HCT116 (cell line): ENCODE measurements around the gene PTPRR. TPM values are rescaled to one million over a fixed set of nuclear protein-coding genes. Genes with fewer than 3 reads are reported as not detected.

ENCODE experiments used
- ATAC-seq: fragments of 200-7000 bp; cut with Tn5 transposase; 2 replicates; pipeline ENCODE4 v1.9.1; 2020; ENCODE audit warnings: mild to moderate bottlenecking, moderate library complexity
- BruUV-seq: library from RNA; stranded (reverse); fragments of 400-500 nt; replicated peaks from 2 replicates; lab custom pipeline; 2021; lab: Mats Ljungman, UMichigan
- CTCF ChIA-PET: fragments of 300-600 bp; sonication (Branson Sonifier 250); formaldehyde crosslinking; loops from one replicate; lab custom pipeline; 2021; ENCODE audit warnings: antibody characterized with exemption; lab: Charles Lee
- POLR2A ChIA-PET: fragments of 300-600, 350-600 bp; sonication (Branson Sonifier 250); formaldehyde crosslinking; loops from one replicate; lab custom pipeline; 2021; ENCODE audit warnings: antibody characterized with exemption; lab: Charles Lee
- RAD21 ChIA-PET, 2 experiments: fragments of 300-600 bp; sonication (Branson Sonifier 250); formaldehyde crosslinking; loops; one replicate each; lab custom pipeline; 2023; ENCODE audit warnings: low total read pairs in 2 of 2; ENCODE audit not compliant: uncharacterized antibody in 2 of 2, unreplicated experiment in 2 of 2, low non-redundant PET in 1 of 2; lab: Charles Lee
- DNase-seq: peaks from one replicate; pipeline ENCODE4 v3.0.0-alpha.2; 2010; ENCODE audit warnings: low read depth, low spot score
- H2AFZ ChIP-seq: fragments of 200-600 bp; shearing (Covaris generic), sonication (generic); 2 replicates; pipeline ENCODE4 v1.6.1; 2017; ENCODE audit warnings: low read depth, mixed run types, mixed read lengths, antibody characterized with exemption, low read length; ENCODE audit not compliant: poor library complexity, severe bottlenecking
- H3K27ac ChIP-seq: 2 replicates; pipeline ENCODE4 v1.5.1; 2012; ENCODE audit warnings: low read depth, low read length
- H3K27me3 ChIP-seq: fragments of 200-600 bp; sonication (generic); 2 replicates; pipeline ENCODE4 v1.6.1; 2016; ENCODE audit warnings: mixed run types, low read length, mixed read lengths; ENCODE audit not compliant: insufficient read depth
- H3K36me3 ChIP-seq, 2 experiments: fragments of 200-500 bp in 1 of 2; fragments of 200-600 bp in 1 of 2; sonication (Bioruptor generic) in 1 of 2; sonication (generic) in 1 of 2; 2 replicates each; pipeline versions ENCODE4 v1.5.1 to v1.6.1; 2014 to 2016; ENCODE audit warnings: low read length in 2 of 2, inconsistent platforms in 1 of 2, mixed read lengths in 1 of 2, mixed run types in 1 of 2; ENCODE audit not compliant: insufficient read depth in 2 of 2, control insufficient read depth in 1 of 2
- H3K4me1 ChIP-seq, 2 experiments: fragments of 200-600 bp in 1 of 2; sonication (generic) in 1 of 2; 2 replicates each; pipeline versions ENCODE4 v1.5.1 to v1.6.1; 2012 to 2017; ENCODE audit warnings: low read length in 2 of 2, inconsistent platforms in 1 of 2, mild to moderate bottlenecking in 1 of 2, mixed read lengths in 1 of 2, mixed run types in 1 of 2, moderate library complexity in 1 of 2; ENCODE audit not compliant: insufficient read depth in 2 of 2, control insufficient read depth in 1 of 2
- H3K4me2 ChIP-seq: fragments of 200-600 bp; sonication (generic); 2 replicates; pipeline ENCODE4 v1.6.1; 2017; ENCODE audit warnings: mixed run types, low read length, mixed read lengths
- H3K4me3 ChIP-seq, 2 experiments: fragments of 200-600 bp in 1 of 2; sonication (generic) in 1 of 2; replicated peaks in 1 of 2; 2 replicates each; pipeline ENCODE4 v1.5.1; 2011 to 2016; ENCODE audit warnings: low read length in 2 of 2, control low read depth in 1 of 2, low read depth in 1 of 2, mild to moderate bottlenecking in 1 of 2, mixed read lengths in 1 of 2, mixed run types in 1 of 2
- H3K79me2 ChIP-seq: fragments of 200-600 bp; sonication (generic); 2 replicates; pipeline ENCODE4 v1.6.1; 2017; ENCODE audit warnings: mild to moderate bottlenecking, mixed run types, low read length, moderate library complexity, mixed read lengths; ENCODE audit not compliant: insufficient read depth
- H3K9ac ChIP-seq: fragments of 200-600 bp; sonication (generic); 2 replicates; pipeline ENCODE4 v1.6.1; 2016; ENCODE audit warnings: low read length, mixed read lengths
- H3K9me2 ChIP-seq: fragments of 200-600 bp; sonication (generic), shearing (Covaris generic); 2 replicates; pipeline ENCODE4 v1.6.1; 2017; ENCODE audit warnings: mixed run types, mild to moderate bottlenecking, moderate library complexity; ENCODE audit not compliant: insufficient read depth
- H3K9me3 ChIP-seq, 2 experiments: fragments of 200-500 bp in 1 of 2; fragments of 200-600 bp in 1 of 2; sonication (Bioruptor generic) in 1 of 2; sonication (generic) in 1 of 2; 2 replicates each; pipeline ENCODE4 v1.6.1; 2014 to 2017; ENCODE audit warnings: low read length in 2 of 2, mixed read lengths in 2 of 2, inconsistent platforms in 1 of 2, low read depth in 1 of 2, mild to moderate bottlenecking in 1 of 2, mixed run types in 1 of 2, moderate library complexity in 1 of 2; ENCODE audit not compliant: control insufficient read depth in 1 of 2, insufficient read depth in 1 of 2
- H4K20me1 ChIP-seq: fragments of 200-600 bp; sonication (generic), shearing (Covaris generic); 2 replicates; pipeline ENCODE4 v1.6.1; 2017; ENCODE audit warnings: mixed run types, mild to moderate bottlenecking, moderate library complexity; ENCODE audit not compliant: insufficient read depth
- CEBPB ChIP-seq: IDR thresholded peaks from 2 replicates; pipeline ENCODE4 v1.6.1; 2012; ENCODE audit warnings: low read depth
- CTCF ChIP-seq, 3 experiments: fragments of 200-600 bp in 1 of 3; sonication (generic) in 1 of 3; IDR thresholded peaks in 2 of 3; conservative IDR thresholded peaks in 1 of 3; 2 replicates each; pipeline ENCODE4 v1.5.1; 2012 to 2017; ENCODE audit warnings: low read depth in 2 of 3, low read length in 2 of 3, antibody characterized with exemption in 1 of 3, borderline replicate concordance in 1 of 3, control low read depth in 1 of 3, mild to moderate bottlenecking in 1 of 3, mixed read lengths in 1 of 3, mixed run types in 1 of 3, moderate library complexity in 1 of 3; ENCODE audit not compliant: insufficient read depth in 1 of 3
- ELF1 ChIP-seq: IDR thresholded peaks from 2 replicates; pipeline ENCODE4 v1.6.1; 2012; ENCODE audit warnings: low read depth, borderline replicate concordance
- FOSL1 ChIP-seq: IDR thresholded peaks from 2 replicates; pipeline ENCODE4 v1.6.1; 2012; ENCODE audit warnings: low read depth
- JUND ChIP-seq: IDR thresholded peaks from 2 replicates; pipeline ENCODE4 v1.6.1; 2012
- MAX ChIP-seq: IDR thresholded peaks from 2 replicates; pipeline ENCODE4 v1.6.1; 2012
- POLR2A ChIP-seq: IDR thresholded peaks from 2 replicates; pipeline ENCODE4 v1.7.0; 2011; ENCODE audit warnings: borderline replicate concordance; ENCODE audit not compliant: insufficient read depth, insufficient read length; ENCODE audit errors: extremely low read depth
- SIN3A ChIP-seq: IDR thresholded peaks from 2 replicates; pipeline ENCODE4 v1.6.1; 2012; ENCODE audit warnings: low read depth
- SP1 ChIP-seq: IDR thresholded peaks from 2 replicates; pipeline ENCODE4 v1.6.1; 2012; ENCODE audit warnings: low read depth
- YY1 ChIP-seq: IDR thresholded peaks from 2 replicates; pipeline ENCODE4 v1.6.1; 2011; ENCODE audit warnings: low read length, low read depth, moderate library complexity, mild to moderate bottlenecking; ENCODE audit not compliant: insufficient replicate concordance; ENCODE audit errors: extremely low read depth
- ZNF274 ChIP-seq: fragments of 200-500 bp; sonication (Bioruptor generic); IDR thresholded peaks from 2 replicates; pipeline ENCODE4 v1.6.1; 2014; ENCODE audit warnings: mild to moderate bottlenecking, low read depth, low read length, inconsistent platforms
- intact Hi-C: fragments of 100-400 bp; cut with micrococcal nuclease; formaldehyde crosslinking; loops from 2 replicates; pipeline ENCODE4 v1.10.0; 2022
- total RNA-seq: library from RNA; stranded (reverse); gene quantifications from one replicate; pipeline ENCODE4 v1.2.1, GENCODE V29; 2021; ENCODE audit not compliant: unreplicated experiment

The PTPRR gene
- total RNA-seq, 1 experiment from 2014 or later = 0.27 TPM

- Histone ChIP-seq H3K4me3 (no peak overlapping the region), H3K4me2 (no peak overlapping the region), H3K27me3 (no peaks in the 10 kb centered on the region), H3K36me3 (no peaks in the 10 kb centered on the region), H3K9ac (no peak overlapping the region), H3K27ac (no peak overlapping the region), H3K4me1 (no peaks in the 10 kb centered on the region), H4K20me1 (no peaks in the 10 kb centered on the region), H3K79me2 (no peaks in the 10 kb centered on the region), H3K9me3 (no peaks in the 10 kb centered on the region), H2AFZ (no peak overlapping the region), H3K9me2 (no peaks in the 10 kb centered on the region)
- RAD21 ChIA-PET = no interaction called here
- BruUV-seq = no TSS peak
- no peak for DNase-seq
- CTCF ChIA-PET = no interaction called here
- TF ChIP-seq ZNF274 (no peak), ELF1 (no peak), POLR2A (no peak), SP1 (no peak), SIN3A (no peak), MAX (no peak), CTCF (IDR thresholded peaks at IDR 0.05 in 2 of 3, conservative IDR thresholded peaks at IDR 0.05 in 1 of 3; ENCODE audit: borderline replicate concordance in 1 of 3, insufficient read depth in 1 of 3, low read depth in 2 of 3, low read length in 2 of 3) (no peak), YY1 (no peak), CEBPB (no peak), JUND (no peak), FOSL1 (no peak)
- no peak for ATAC-seq
- POLR2A ChIA-PET = no interaction called here
- intact Hi-C loops = no loop called here
Measured at GRCh38 chr12:70925539-70925938, 5.0 kb upstream of the PTPRR start.
